ENCODE results near the gene RELA. TPM values are rescaled to one million over a fixed set of nuclear protein-coding genes. Genes with fewer than 3 reads are reported as not detected.

The RELA gene
- total and polyA plus RNA-seq, 2 of the 13 experiments (the other 11 are each of a cell fraction or from before 2014, with no cell fraction given) = 21.4 to 40.5 TPM

DNA sequence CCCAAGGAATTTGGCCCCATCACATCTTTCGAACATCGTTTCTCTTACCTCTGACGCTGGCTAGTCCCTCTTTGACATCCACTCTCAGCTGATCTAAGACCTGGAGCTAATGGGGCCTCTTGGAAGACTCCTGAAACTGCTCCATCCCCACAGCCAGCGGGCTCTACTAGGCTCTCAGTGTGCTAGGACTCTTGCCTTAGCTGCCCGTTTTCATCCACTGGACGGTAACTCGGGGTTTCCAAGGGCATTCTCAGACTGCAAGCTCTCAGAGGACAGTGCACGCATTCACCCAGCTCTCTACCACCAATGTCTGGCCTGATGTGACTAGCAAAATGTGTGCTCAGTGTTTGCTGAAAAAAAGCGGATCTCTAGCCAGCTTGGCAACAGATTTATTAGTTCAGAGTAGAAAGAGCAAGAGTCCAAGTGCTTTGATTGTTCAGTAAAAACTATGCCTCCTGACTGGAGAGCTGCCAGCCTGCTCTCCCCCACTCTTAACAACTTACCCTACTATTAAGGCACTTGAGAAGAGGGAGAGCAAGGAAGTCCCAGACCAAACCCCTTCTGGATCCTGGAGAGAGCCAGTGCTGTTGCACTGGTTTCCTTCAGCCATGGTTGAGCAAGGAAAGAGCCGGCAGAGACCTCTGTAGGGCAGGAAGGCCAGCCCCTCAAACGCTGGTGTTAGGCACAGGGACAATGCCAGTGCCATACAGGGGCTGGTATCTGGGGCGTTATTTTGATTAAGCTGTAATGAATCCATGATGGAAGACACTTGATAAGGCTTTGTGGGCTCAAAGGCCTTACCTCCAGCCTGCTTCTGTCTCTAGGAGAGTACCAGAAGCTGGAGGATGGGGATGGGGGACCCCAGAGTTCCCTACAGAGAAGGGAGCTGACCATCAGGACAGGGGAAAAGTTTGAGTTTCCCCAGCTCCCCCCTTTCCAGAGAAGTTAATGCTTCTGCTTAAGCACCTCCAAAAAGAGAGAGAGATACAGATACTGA is 9.2 kb downstream of the RELA start (continued):
- TF ChIP-seq, protein P1, sequence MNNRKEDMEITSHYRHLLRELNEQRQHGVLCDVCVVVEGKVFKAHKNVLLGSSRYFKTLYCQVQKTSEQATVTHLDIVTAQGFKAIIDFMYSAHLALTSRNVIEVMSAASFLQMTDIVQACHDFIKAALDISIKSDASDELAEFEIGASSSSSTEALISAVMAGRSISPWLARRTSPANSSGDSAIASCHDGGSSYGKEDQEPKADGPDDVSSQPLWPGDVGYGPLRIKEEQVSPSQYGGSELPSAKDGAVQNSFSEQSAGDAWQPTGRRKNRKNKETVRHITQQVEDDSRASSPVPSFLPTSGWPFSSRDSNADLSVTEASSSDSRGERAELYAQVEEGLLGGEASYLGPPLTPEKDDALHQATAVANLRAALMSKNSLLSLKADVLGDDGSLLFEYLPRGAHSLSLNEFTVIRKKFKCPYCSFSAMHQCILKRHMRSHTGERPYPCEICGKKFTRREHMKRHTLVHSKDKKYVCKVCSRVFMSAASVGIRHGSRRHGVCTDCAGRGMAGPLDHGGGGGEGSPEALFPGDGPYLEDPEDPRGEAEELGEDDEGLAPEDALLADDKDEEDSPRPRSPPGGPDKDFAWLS (CRISPR knock-in tag; IDR thresholded peaks at IDR 0.05; ENCODE audit: borderline replicate concordance) = no peak
- TF ChIP-seq ZSCAN20 (CRISPR knock-in tag; IDR thresholded peaks at IDR 0.05; ENCODE audit: borderline replicate concordance) = no peak
- TF ChIP-seq, protein P2, sequence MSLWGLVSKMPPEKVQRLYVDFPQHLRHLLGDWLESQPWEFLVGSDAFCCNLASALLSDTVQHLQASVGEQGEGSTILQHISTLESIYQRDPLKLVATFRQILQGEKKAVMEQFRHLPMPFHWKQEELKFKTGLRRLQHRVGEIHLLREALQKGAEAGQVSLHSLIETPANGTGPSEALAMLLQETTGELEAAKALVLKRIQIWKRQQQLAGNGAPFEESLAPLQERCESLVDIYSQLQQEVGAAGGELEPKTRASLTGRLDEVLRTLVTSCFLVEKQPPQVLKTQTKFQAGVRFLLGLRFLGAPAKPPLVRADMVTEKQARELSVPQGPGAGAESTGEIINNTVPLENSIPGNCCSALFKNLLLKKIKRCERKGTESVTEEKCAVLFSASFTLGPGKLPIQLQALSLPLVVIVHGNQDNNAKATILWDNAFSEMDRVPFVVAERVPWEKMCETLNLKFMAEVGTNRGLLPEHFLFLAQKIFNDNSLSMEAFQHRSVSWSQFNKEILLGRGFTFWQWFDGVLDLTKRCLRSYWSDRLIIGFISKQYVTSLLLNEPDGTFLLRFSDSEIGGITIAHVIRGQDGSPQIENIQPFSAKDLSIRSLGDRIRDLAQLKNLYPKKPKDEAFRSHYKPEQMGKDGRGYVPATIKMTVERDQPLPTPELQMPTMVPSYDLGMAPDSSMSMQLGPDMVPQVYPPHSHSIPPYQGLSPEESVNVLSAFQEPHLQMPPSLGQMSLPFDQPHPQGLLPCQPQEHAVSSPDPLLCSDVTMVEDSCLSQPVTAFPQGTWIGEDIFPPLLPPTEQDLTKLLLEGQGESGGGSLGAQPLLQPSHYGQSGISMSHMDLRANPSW (CRISPR knock-in tag; IDR thresholded peaks at IDR 0.05; ENCODE audit: borderline replicate concordance) = 0 out of 2 replicates have a peak, but pooled peaks have one; percentile 41
- no peak for TF ChIP-seq TMF1 (CRISPR knock-in tag; IDR thresholded peaks at IDR 0.05; ENCODE audit: low read depth)
- TF ChIP-seq, protein P3, sequence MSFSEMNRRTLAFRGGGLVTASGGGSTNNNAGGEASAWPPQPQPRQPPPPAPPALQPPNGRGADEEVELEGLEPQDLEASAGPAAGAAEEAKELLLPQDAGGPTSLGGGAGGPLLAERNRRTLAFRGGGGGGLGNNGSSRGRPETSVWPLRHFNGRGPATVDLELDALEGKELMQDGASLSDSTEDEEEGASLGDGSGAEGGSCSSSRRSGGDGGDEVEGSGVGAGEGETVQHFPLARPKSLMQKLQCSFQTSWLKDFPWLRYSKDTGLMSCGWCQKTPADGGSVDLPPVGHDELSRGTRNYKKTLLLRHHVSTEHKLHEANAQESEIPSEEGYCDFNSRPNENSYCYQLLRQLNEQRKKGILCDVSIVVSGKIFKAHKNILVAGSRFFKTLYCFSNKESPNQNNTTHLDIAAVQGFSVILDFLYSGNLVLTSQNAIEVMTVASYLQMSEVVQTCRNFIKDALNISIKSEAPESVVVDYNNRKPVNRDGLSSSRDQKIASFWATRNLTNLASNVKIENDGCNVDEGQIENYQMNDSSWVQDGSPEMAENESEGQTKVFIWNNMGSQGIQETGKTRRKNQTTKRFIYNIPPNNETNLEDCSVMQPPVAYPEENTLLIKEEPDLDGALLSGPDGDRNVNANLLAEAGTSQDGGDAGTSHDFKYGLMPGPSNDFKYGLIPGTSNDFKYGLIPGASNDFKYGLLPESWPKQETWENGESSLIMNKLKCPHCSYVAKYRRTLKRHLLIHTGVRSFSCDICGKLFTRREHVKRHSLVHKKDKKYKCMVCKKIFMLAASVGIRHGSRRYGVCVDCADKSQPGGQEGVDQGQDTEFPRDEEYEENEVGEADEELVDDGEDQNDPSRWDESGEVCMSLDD (CRISPR knock-in tag; IDR thresholded peaks at IDR 0.05; ENCODE audit: borderline replicate concordance) = no peak
- TF ChIP-seq ZFP36L1 (CRISPR knock-in tag; IDR thresholded peaks at IDR 0.05) = no peak; the same call in 1 of the 2 replicates
- TF ChIP-seq PHF5A (CRISPR knock-in tag; IDR thresholded peaks at IDR 0.05; ENCODE audit: low read depth, unreplicated experiment) = no peak
- TF ChIP-seq ZFP37 (CRISPR knock-in tag; IDR thresholded peaks at IDR 0.05; ENCODE audit: borderline replicate concordance) = no peak

Data from HepG2 (cell line).